Measurements from ENCODE around the gene SCMH1.
"Not testable (repeated sequence)": the region's sequence is repeated elsewhere in the genome, so short reads cannot be mapped to it uniquely, and the experiment has no call there.

The SCMH1 gene

DNA sequence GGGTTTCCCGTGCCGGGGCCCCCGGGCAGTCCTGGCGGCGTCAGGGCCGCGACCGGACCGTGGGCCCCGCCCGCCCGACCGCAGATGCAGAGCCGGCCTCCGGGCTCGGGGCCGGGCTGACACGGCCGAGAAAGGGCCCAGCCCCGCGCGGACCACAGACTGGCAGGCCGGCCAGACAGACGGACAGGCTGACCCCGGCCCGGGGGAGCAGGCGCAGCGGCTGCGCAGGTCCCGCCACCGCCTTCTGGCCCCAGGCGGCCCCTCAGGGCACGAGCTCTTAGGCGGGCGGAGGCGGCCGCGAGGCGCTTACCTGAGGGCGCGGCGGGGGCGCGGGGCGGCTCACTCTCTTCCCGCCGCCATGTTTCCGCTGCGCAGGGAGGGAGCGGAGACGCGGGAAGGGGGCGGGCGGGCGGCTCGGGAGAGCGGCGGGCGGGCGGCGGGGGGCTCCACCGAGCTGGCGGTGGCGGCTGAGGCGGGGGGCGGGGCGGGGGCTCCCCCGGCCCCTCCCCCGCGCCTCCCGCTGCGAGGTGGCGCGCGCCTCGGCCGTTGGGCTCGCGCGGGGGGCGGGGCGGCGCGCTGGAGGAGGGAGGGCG is at the start of gene SCMH1:
SCMH1 (minus strand) TSS at position 558 of the 593 bp plus-strand sequence. CDS start 56,173 bp downstream, outside the sequence.
- DNase-seq: peak; percentile 71

DNA sequence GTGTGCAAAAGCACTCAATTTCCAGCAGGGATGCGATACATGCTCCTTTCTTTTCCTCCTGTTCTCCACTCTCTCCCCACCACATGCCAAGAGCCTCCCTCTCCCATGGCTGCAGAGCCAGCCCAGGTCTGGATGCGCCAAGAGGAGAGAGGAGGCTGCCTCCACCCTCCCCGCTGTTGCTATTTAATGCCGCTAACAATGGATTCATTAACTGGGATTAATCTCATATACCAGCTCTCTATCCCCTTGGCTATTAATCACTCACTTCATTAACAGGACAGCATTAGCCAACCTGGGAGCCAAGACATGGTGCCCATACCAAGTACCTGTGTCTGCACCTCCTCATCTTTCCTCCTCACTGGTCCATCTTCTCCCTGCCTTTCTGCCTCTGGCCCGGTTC is 49.1 kb upstream of the SCMH1 start:
- DNase-seq: no peak

DNA sequence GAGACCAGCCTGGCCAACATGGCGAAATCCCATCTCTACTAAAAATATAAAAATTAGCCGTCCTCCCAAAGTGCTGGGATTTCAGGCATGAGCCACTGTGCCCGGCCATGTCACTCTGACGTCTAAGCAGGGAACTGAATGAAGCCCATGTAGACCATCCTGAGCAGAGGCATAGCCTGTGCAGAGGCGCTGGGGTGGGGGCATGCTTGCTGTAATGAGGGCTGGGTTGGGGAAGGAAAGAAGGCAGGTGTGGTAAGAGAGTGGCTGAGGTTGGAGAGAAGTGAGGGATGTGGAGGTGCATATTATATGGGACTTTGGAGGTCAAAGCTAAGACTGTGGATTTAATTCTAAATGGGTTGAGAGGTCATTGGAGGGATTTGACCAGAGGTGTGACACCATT is 47.1 kb upstream of the SCMH1 start:
- no peak for DNase-seq

GRCh38 chr1:41286992-41287391 is 44.9 kb upstream of the SCMH1 start:
- no peak for DNase-seq

DNA sequence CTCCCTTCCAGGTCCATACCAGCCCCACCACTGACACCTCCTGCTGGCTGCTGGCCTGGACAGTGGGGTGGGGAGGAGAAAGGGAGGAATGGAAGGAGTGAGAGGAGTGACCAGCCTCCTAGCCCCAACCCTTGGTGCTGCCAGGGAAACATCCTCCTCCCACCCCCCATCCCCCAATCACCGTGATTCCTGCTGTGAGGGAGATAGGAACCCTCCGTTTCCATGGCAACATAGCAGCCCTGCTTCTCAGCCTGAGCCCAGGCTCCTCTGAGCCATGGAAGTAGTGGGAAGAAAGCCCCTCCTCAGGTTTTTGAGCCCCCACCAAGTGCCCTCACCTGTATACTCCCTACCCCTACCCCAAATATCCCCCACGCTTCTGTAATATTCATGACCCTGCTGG is 44.4 kb upstream of the SCMH1 start:
- DNase-seq: no peak

- DNase-seq: no peak
These were observed 43.7 kb upstream of the SCMH1 start for GRCh38 chr1:41285818-41286217.

- no peak for DNase-seq
These were observed 42.0 kb upstream of the SCMH1 start for GRCh38 chr1:41284121-41284520.

- peak; percentile 60 for DNase-seq
These were observed 40.7 kb upstream of the SCMH1 start for GRCh38 chr1:41282679-41283317.

GRCh38 chr1:41281334-41281733 is 39.2 kb upstream of the SCMH1 start:
- DNase-seq: no peak

DNA sequence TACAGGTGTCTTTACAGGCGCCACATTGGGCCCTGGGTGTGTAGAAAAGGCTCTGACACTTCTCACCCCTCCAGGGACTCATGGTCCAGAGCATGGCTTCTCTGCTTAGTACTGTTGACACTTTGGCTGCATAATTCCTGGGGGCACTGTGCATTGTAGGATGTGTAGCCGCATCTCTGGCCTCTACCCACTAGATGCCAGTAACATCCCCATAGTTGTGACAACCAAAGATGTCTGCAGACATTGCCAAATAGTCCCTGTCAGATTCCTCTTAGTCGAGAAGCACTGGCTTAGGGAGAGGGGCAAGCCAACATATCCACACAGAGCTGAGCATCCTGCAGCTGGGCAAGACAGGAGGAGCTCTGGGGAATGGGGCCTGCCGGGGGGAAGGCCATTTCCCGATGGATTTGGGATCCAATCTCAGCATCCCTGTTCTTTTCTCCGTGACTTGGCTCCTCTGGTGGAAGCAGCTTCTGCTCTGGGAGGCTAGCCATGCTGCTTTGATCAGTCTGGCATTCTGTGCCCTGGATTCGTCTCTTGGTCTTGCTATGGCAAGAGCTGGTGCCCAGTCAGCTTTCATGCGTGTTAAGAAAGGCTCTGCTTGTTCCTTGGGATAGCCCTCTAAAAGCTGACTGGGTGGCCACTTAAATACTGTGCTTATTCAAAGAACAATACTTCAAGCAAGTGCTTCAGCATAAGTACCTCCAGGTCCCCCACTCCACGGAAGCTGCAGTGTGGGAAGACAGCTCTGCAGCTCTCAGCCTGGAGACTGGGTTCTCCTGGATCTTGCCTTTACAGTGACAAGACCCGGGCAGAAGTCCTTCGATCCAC is 38.3 kb upstream of the SCMH1 start:
- peak; percentile 12 for DNase-seq

DNA sequence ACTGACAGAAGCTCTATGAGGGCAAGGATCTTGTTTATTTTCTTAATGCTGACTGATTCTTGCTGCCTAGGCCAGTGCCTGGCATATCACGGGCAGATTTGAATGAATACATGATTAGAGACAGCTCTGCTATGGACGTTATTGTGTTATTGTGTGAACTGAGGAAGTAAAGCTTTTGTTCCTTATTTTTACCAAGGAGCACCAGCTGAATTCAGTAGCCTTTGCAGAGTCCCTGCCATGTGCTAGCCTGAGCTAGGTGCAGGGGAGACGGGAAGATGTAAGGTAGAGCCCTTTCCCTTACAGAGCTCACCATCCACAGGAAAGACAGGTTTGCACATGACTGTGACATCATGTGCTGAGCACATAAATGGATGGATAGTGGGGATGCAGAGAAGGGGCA is 36.0 kb upstream of the SCMH1 start:
- DNase-seq: peak; percentile 7

- DNase-seq: peak; percentile 29
These were observed 35.4 kb upstream of the SCMH1 start for GRCh38 chr1:41277371-41277975.

DNA sequence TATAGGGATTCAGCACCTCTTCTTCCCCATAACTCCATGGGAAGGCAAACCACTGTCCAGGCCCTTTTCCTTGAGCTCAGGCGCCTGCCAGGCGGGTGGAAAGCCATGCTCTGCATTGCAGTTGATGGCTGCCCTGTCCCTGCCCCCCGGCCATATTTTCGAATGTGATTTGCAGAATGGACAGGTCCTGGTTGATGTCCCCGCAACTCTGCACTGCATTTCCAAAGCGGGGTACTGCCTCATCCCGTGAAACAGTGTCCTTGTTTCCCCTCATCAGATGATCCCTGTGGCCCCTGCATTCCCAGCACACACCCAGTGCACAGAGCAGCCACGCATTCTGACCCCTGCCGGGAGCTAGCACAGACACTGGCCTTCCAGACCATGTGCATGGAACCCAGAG is 33.7 kb upstream of the SCMH1 start:
- no peak for DNase-seq

- peak; percentile 78 for DNase-seq
These were observed 32.8 kb upstream of the SCMH1 start for GRCh38 chr1:41274752-41275545.

- DNase-seq: no peak
These were observed 30.5 kb upstream of the SCMH1 start for GRCh38 chr1:41272601-41273000.

DNA sequence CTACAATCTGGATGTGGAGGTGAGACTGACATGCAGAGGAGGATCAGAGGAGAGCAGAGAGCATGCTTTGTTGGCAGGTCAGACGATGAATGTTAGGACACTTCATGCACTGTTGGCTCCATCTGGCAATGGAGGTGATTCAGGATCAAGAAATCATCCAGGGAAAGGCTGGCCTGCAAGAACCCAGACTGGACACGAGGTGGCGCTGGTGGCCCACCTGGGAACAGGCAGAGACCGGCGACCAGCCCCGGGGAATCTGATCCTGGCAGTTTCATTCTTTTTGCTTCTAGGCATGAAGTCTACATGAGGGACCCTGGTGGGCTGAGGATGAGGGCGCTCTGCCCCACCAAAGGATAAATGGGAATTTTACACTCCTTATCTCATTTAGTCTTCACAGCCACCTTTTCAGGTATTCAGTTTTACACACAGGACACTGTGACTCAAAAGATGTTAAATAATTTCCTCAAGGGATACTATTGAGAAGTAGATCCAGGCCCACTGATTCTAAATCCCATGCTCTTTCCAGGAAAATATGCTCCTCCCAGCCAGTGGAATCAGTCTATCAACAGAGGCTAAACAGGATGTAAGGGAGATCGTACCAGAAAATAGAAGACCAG is 26.2 kb upstream of the SCMH1 start:
- DNase-seq: peak; percentile 75

DNA sequence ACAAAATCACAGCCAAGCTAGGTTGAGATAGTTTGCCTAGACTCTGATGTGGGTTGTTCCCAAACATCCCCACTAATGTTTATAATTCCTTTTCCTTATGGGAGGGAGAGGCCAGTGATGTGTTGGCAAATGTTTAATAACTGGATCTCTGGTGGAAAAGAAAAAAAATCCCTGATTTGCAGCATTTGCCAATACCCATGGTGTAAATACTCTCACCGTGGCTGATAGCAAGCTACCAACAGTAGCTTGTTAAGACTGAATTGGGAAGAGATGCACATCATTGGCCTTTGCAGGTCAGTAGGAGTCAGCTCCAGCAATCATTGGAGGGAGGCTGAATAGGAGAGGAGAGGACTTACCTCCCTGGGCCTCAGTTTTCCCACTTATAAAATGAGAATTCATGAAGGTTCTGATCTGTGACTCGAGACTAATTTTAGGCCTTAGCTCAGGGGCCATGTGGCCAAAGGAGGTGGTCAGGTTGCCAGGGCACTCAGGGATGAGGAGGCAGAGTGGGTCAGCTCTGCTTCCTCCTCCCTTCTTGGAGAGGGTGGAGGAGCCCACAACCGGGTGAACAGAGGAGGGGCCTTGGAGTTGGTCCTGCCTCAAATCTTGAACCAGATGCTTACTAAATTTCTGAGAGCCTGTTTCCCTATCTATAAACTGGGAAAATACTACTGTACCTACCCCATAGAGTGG is 20.0 kb upstream of the SCMH1 start:
- no peak for DNase-seq

DNA sequence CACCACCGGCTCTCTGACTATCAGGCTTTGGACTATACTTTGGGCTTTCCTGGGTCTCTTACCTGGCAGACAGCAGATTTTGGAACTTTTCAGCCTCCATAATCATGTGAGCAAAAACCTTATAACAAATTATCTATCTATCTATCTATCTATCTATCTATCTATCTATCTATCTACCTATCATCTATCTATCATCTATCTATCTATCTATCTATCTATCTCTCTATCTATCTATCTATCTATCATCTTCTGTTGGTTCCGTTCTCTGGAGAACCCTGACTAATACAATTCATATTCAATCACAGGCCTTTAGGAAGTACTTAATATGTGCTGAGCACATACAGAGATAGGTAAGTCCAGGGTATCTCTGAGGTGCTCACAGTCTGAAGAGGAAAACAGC is 18.7 kb upstream of the SCMH1 start:
- DNase-seq: no peak

GRCh38 chr1:41259221-41259620 is 17.1 kb upstream of the SCMH1 start:
- no peak for DNase-seq

- no peak for DNase-seq
These were observed 13.9 kb upstream of the SCMH1 start for GRCh38 chr1:41255978-41256377.

DNA sequence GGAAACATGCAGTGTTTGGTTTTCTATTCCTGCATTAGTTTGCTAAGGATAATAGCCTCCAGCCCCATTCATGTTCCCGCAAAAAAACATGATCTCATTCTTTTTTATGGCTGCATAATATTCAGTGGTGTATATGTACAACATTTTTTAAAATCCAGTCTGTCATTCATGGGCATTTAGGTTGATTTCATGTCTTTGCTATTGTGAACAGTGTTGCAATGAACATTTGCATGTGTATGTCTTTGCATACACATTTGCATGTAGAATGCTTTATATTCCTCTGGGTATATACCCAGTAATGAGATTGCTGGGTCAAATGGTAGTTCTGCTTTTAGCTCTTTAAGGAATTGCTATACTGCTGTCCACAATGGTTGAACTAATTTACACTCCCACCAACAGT is 9.0 kb upstream of the SCMH1 start:
- DNase-seq: not testable (repeated sequence)

DNA sequence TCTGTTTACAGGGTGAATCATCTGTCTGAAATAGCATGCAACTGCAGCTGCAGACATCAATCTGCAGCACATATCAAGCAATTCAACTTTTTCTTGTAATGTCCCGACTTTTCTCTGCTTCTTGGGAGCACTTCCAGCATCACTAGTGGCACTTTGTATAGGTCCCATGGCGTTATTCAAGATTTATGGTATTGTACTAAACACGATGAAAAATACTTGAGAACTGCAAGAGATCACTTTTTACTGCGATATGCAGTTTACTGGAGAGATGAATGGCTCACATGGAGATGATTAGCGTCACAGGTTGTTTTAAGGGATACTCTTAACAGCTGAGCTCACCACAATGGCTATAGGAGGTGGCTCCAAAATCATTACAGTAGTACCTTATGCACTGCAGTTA is 7.2 kb upstream of the SCMH1 start:
- no peak for DNase-seq
